Ascending aorta (tissue), 2 donors: ENCODE measurements around the gene ATXN7L1. TPM values are rescaled to one million over a fixed set of nuclear protein-coding genes. Genes with fewer than 3 reads are reported as not detected.

ENCODE experiments used
- DNase-seq, 2 donors: peaks; one replicate each; pipeline ENCODE4 v3.0.0-alpha.2; 2019; ENCODE audit warnings: low spot score in 2 of 2
- H3K27ac ChIP-seq, 2 donors: fragments of 200-600 bp; sonication (generic); one replicate each; pipeline ENCODE4 v1.5.1; 2016 to 2017; ENCODE audit warnings: mild to moderate bottlenecking in 1 of 2
- H3K27me3 ChIP-seq: fragments of 200-600 bp; sonication (generic); one replicate; pipeline ENCODE4 v1.5.1; 2017
- H3K36me3 ChIP-seq, 2 donors: fragments of 200-600 bp; sonication (generic); one replicate each; pipeline ENCODE4 v1.5.1; 2016
- H3K4me1 ChIP-seq, 2 donors: fragments of 200-600 bp; sonication (generic); one replicate each; pipeline ENCODE4 v1.5.1; 2016 to 2017; ENCODE audit warnings: mild to moderate bottlenecking in 1 of 2
- H3K4me3 ChIP-seq, 2 donors: fragments of 200-600 bp; sonication (generic); one replicate each; pipeline ENCODE4 v1.5.1; 2016 to 2017; ENCODE audit warnings: mild to moderate bottlenecking in 1 of 2
- H3K9me3 ChIP-seq, 2 donors: fragments of 200-600 bp; sonication (generic); one replicate each; pipeline ENCODE4 v1.5.1; 2016
- intact Hi-C: fragments of 100-400 bp; cut with DNase I; formaldehyde crosslinking; loops from one replicate; pipeline ENCODE4 v1.15.1; 2023
- total RNA-seq: library from RNA; depleted of rRNA; stranded (reverse); fragments of >200 nt; gene quantifications from one replicate; pipeline ENCODE4 v1.1.0, GENCODE V29; 2016
- TF ChIP-seq, protein P1 (sequence below), 3 experiments: fragments of 200-600 bp in 2 of 3; fragments of 450-650 bp in 1 of 3; sonication (generic) in 2 of 3; IDR thresholded peaks; one replicate each; pipeline ENCODE4 v1.5.1; 2016 to 2019; ENCODE audit warnings: antibody characterized with exemption in 3 of 3, mild to moderate bottlenecking in 1 of 3, moderate library complexity in 1 of 3

Gene ATXN7L1
- total RNA-seq, 1 donor from 2014 or later: 7.5 TPM

DNA sequence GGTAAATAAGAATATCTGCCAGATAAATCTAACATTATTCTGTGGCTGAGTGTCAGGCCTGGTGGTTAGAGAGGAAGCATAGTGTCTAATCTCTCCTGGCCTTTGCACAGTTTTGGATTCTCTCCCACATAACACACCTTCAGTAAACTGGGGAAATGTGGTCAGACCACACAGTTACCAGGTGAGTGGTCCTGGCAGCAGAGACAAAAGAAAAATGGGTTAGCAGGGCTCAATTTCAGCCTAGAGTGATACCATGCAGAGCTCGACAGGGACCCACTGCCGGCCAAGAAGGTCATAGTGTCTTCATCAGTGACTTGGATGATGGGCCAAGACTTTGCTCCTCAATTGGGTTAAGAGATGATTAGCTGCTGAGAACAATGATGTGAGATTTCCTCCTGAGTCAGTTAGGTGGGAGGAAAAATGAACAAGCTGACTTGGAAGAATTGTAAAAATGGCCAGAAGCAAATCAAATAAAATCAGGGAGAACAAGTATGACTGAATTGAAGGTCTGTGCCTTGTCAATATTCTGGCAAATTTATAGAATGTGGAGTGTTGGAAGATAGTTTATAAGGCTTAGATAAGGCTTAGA lies 225.9 kb downstream of the ATXN7L1 start:
- H3K4me1 ChIP-seq: no peaks in the 10 kb centered on the region
- H3K4me3 ChIP-seq: no peak overlapping the region
- DNase-seq: no peak
- intact Hi-C loops: loop anchor here (5.0 kb wide), 1 partner anchor 502 kb away; no protein-coding TSS in a partner anchor
- H3K27me3 ChIP-seq: no peaks in the 10 kb centered on the region
- no peaks in the 10 kb centered on the region for H3K9me3 ChIP-seq
- no peak overlapping the region for H3K27ac ChIP-seq
- TF ChIP-seq, protein P1, sequence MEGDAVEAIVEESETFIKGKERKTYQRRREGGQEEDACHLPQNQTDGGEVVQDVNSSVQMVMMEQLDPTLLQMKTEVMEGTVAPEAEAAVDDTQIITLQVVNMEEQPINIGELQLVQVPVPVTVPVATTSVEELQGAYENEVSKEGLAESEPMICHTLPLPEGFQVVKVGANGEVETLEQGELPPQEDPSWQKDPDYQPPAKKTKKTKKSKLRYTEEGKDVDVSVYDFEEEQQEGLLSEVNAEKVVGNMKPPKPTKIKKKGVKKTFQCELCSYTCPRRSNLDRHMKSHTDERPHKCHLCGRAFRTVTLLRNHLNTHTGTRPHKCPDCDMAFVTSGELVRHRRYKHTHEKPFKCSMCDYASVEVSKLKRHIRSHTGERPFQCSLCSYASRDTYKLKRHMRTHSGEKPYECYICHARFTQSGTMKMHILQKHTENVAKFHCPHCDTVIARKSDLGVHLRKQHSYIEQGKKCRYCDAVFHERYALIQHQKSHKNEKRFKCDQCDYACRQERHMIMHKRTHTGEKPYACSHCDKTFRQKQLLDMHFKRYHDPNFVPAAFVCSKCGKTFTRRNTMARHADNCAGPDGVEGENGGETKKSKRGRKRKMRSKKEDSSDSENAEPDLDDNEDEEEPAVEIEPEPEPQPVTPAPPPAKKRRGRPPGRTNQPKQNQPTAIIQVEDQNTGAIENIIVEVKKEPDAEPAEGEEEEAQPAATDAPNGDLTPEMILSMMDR (IDR thresholded peaks at IDR 0.05): no peak
- H3K36me3 ChIP-seq: no peaks in the 10 kb centered on the region

DNA sequence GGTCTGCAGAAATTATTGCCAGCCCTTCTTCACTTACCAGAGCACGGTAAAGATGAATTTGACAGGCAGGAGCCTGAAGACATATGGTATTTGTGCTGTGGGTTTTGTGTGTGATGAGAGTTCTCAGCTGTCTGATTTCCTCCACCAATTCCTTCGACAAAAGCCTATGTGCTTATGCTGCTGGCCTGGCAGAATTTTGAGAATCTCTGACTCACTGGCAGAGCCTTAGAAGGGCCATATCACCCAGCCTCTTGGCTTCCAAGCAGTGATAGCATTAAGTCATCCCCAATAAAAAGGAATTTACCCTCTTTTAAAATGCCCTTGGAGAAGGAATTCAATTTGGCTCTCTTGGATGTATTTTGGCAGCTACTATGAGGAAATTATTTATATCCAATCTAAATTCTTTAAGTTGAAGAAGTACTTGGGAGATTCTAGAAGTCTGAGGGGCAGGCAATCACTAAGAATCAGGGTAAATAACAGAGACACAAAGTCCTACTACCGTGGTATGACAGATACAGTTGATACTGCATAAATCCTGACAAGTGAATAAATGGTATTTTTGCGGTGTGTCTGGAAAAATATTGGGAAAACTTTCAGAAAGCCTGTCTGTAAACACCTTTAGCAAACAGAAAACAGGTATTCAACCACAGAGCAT lies 226.5 kb downstream of the ATXN7L1 start:
- DNase-seq: no peak
- H3K9me3 ChIP-seq: no peaks in the 10 kb centered on the region
- H3K27ac ChIP-seq: no peak overlapping the region
- H3K36me3 ChIP-seq: no peaks in the 10 kb centered on the region
- no peak overlapping the region for H3K4me3 ChIP-seq
- TF ChIP-seq, protein P1 (IDR thresholded peaks at IDR 0.05): no peak
- no peaks in the 10 kb centered on the region for H3K4me1 ChIP-seq
- no peaks in the 10 kb centered on the region for H3K27me3 ChIP-seq
- intact Hi-C loops: loop anchor here (5.0 kb wide), 1 partner anchor 502 kb away; no protein-coding TSS in a partner anchor

DNA sequence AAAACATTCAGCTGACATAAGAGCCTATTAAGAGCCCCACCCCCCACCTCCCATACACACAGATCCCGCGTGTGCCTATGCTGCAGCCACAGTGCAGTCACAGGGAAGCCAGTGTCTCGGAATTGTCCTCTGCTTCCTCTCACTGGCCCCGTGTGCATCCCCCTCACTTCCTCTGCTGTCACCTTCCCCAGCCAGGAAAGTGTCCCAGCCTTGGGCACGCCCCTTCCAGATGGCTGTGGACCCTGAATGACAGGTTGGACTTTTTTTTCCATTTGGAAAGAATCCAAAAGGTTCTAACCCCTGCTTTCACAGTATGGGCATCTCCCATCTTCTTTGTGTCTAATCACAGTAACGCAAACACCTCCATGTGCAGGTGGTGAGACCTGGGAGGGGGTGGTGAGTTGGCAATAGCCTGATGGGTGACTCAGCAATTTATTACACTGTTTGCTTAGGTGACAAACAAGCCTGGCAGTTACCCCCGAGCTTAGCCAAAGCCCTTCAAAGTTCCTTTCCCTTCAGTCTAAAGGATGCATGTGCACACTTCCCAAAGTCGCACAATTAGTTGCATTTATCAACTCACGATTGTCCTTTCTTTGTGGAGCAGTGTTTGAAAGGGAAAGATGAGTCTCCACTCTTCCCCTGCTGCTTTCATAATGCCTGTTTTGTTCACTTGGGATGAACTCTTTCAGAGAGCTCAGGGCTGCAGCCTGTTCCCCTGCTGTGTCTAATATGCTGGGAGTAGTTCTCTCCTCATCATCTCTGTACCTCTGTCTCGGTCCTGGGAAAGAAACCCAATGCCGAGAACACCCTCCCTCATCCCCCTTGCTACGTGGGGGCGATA lies 227.6 kb downstream of the ATXN7L1 start:
- no peak for DNase-seq
- Histone ChIP-seq H3K4me3 (no peak overlapping the region), H3K9me3 (no peaks in the 10 kb centered on the region), H3K4me1 (no peaks in the 10 kb centered on the region), H3K27me3 (no peaks in the 10 kb centered on the region), H3K36me3 (no peaks in the 10 kb centered on the region), H3K27ac (no peak overlapping the region)
- intact Hi-C loops: no loop called here
- TF ChIP-seq, protein P1 (IDR thresholded peaks at IDR 0.05): no peak

DNA sequence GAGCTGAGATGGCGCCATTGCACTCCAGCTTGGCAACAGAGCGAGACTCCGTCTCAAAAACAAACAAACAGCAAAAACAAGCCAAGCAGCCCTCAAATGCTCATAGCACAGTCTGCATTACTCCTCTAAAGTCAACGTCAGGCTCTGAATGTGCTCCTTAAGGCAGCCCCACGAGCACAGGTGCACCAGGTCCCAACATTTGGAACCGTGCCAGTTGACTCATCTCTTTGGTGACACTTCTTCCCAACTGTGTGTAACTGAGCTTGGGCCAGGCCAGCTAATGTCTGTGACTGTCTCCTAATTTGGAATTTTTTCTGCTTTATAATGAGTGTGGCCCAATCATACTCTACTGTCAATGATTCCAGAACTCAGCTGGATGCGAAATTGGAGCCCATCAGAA lies 228.8 kb downstream of the ATXN7L1 start:
- Histone ChIP-seq H3K9me3 (no peaks in the 10 kb centered on the region), H3K27me3 (no peaks in the 10 kb centered on the region), H3K4me1 (no peaks in the 10 kb centered on the region), H3K27ac (no peak overlapping the region), H3K36me3 (peaks cover 0 to 1% of the 10 kb centered on the region in 2 donors), H3K4me3 (no peak overlapping the region)
- no peak for DNase-seq
- intact Hi-C loops: no loop called here
- TF ChIP-seq, protein P1 (IDR thresholded peaks at IDR 0.05): no peak

DNA sequence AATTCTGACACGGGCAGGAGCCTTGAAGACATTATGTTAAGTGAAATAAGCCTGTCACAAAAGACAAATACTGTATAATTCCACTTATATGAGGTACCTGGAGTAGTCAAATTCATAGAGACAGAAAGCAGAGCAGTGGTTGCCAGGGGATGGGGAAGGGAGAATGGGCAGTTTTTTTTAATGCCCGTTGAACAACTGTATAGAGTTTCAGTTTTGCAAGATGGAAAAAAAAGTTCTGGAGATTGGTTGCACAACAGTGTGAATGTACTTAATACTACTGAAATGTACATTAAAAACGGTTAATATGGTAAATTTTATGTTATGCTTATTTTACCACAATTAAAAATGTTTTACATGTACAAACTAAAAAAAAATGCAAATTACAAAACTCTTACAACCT lies 231.5 kb downstream of the ATXN7L1 start:
- no peaks in the 10 kb centered on the region for H3K9me3 ChIP-seq
- H3K36me3 ChIP-seq: peaks cover 4 to 10% of the 10 kb centered on the region in 2 donors
- intact Hi-C loops: no loop called here
- H3K27me3 ChIP-seq: no peaks in the 10 kb centered on the region
- no peak overlapping the region for H3K4me3 ChIP-seq
- H3K27ac ChIP-seq: no peak overlapping the region
- no peaks in the 10 kb centered on the region for H3K4me1 ChIP-seq
- no peak for DNase-seq
- TF ChIP-seq, protein P1 (IDR thresholded peaks at IDR 0.05): no peak
